ENCODE data around the gene PRG2.
"Not testable (repeated sequence)": the region's sequence is repeated elsewhere in the genome, so short reads cannot be mapped to it uniquely, and the experiment has no call there.

PRG2 gene

GRCh38 chr11:57344826-57345225 lies 45.6 kb downstream of the PRG2 start:
- DNase-seq: no peak

GRCh38 chr11:57343825-57344224 lies 46.6 kb downstream of the PRG2 start:
- DNase-seq: no peak

- no peak for DNase-seq
Measured at GRCh38 chr11:57342702-57343101, 47.7 kb downstream of the PRG2 start.

DNA sequence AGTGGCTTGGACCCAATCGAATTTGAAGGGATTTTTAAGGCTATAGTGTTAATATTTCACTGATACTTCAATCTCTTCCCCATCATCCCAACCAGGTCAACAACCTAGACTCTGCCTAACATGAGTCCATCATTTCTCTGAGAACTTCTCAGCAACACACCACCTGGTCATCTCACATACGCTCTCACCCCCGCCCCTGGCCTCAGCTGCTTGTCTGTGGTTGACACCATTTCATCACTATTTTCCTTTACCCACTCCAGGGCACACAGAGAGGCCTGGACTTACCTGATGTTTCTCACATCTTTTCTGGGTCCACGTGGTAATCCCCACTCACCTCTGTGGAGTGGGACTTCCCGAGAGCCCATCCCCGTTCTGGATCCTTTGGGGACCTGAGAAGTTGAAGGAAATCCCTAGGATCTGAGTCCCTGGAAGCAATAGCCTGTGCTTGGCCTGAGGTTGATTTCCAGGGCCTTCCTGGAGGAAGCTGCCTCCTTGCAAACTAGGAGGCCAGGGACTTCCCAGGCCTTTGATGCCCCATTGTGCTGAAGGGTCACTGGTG lies 49.1 kb downstream of the PRG2 start:
- DNase-seq: no peak

DNA sequence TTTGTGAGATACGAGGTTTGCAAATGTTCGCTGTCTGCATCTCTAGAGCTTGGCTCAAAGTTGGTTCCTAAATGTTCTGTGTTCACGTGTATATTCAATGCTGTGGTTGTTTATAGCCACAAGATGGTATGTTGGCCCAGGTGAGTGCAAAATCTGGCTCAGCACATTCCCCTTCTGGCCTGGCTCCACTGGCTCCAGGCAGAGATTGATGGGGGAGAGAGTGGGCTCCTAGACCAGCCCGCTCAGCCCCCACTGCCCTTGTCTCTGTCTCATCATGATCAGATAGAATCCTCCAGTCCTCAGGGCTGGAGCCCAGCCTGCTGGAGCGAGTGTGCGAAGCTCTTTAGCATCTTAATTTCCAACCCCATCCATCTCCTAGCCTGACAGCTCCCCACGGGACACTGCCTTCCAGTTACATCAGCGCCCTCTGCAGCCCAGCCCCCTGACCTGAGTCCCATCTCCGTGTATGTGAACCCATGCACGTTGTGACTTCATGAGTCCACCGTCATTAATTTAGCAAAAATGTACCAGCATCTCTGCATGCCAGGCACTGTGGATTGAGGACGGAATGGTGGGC lies 50.3 kb downstream of the PRG2 start:
- no peak for DNase-seq

DNA sequence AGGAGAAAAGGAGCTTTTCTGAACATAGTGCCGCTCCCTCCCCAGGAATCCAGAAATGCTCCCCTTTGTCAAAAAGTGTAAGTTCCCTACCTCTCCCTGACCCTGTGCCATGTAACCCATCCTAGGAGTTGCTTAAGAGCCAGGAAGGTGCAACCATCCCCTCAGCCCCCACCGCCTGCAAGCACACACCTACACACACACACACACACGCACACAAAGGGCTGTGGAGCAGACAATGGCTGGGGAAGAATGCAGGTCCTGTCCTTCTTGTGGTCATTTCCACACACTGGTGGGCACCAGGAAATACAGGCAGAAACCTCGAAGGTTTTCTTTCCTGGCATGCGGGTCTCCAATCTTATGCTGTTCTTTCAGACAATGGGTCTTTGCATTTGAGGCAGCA lies 51.1 kb downstream of the PRG2 start:
- DNase-seq: no peak

- no peak for DNase-seq
Measured at GRCh38 chr11:57338142-57338541, 52.3 kb downstream of the PRG2 start, which contains the start of gene P2RX3. P2RX3 (plus strand) TSS chr11:57338352; CDS start chr11:57338551, 199 bp downstream.

- not testable (repeated sequence) for DNase-seq
Measured at GRCh38 chr11:57336856-57337255, 53.6 kb downstream of the PRG2 start.
